Measurements from ENCODE around the gene PHLDA3.
"Not testable (repeated sequence)": the region's sequence is repeated elsewhere in the genome, so short reads cannot be mapped to it uniquely, and the experiment has no call there.

Gene PHLDA3

DNA sequence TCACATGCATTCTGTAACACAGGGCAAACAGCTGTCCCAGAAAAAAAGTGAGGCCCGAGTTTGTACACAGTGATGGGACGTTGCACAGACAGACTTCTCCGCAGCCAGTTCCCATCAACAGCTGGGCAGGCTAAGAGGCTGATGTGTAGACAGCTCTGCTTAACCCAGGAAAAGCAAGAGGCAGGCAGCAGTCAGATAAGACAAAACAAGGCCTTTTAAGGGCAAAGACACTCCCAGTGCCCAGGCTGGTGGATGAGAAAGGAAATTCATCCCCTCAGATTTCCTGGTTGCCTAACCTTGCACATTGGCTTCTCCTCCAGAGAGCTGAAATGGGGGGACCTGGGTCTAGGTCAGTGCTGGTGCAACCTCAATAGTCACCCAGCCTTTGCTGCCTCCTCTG, 17.2 kb upstream of the PHLDA3 start:
- no peak for DNase-seq (ENCODE audit: low read depth in 3 of 3)

- no peak for DNase-seq (ENCODE audit: low read depth in 3 of 3)
Observed at GRCh38 chr1:201485184-201485774, 16.3 kb upstream of the PHLDA3 start.

DNA sequence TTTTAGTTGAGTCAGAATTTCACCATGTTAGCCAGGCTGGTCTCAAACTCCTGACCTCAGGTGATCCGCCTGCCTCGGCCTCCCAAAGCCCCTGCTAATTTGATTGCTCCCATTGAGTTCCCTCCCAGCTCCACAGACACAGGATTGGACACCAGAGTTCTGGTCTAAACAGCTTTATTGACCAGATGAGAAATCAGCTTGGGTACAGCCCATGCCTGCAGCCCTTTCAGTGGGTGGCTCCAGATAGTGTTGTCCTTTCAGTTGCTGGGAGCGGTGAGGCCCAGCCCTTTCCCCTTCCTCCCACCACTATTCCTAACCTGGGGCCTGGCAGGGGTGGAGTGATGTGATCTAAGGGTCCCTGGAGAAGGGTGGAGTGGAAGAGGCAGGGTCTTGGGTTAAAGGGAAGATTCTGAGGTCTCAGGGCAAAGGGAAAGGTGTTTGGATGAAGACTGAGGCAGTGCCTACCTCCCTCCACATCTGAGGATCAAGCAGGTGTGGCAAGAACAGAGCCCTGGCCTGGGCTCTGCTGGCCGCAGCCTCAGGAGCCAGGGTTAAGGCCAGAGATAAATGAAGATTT, 14.5 kb upstream of the PHLDA3 start:
- DNase-seq (ENCODE audit: low read depth in 3 of 3), result no peak

GRCh38 chr1:201482755-201483154, 13.8 kb upstream of the PHLDA3 start:
- no peak for DNase-seq (ENCODE audit: low read depth in 3 of 3)

DNA sequence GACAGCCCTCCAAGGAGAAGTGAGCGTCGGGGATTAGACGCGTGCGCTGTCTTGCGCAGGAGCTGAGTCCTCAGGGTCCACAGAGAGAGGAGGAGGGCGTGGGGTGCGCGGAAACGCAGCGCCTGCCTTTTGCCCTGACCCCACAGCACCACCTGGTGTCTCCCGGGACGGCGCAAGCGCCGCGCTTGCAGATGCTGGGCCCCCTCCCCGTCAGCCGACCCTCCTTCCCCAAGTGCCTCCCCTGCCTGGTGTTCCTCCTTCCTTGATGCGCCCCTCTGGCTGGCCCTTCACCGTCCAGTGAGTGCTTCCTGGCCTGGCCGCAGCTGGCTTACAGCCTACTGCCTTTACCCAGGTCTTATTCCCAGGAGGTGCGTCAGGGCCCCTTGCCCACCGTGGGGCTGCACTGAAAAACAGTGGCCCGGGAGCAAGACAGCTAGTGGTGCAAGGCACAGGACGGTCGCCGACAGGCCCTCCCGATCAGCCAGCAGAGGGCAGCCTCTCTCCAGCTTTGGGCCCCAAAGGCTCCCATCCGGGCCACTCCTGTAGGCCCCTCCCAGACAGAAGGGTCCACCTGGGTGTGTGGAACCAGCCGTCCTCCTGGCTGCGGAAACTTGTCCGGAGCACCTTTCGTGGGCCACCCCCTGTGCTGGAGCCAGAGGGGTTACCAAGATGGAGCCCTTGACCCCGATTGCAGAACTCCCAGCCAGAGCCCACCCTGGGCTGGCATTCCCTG, 12.9 kb upstream of the PHLDA3 start:
- DNase-seq (ENCODE audit: low read depth in 3 of 3), result peak; percentile 63 to 70 (median 68)

DNA sequence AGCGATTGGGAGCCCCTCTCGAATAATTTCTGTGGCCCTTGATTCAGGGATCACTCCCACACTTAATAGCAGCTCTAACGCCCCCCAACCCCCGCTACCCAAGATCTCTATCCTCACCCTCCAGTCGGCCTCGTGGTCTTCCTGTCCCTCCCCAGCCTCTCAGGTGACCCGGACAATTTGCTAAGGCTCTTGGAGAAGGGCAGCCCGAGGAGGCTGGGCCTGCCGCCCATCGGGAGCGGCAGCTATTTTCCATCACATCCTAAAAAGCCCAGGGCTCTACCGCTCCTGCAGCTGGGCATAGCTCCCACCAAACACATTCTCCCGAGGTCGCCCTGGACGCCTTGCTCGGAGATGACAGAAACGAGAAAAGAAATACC, 12.0 kb upstream of the PHLDA3 start:
- DNase-seq (ENCODE audit: low read depth in 3 of 3), result no peak

DNA sequence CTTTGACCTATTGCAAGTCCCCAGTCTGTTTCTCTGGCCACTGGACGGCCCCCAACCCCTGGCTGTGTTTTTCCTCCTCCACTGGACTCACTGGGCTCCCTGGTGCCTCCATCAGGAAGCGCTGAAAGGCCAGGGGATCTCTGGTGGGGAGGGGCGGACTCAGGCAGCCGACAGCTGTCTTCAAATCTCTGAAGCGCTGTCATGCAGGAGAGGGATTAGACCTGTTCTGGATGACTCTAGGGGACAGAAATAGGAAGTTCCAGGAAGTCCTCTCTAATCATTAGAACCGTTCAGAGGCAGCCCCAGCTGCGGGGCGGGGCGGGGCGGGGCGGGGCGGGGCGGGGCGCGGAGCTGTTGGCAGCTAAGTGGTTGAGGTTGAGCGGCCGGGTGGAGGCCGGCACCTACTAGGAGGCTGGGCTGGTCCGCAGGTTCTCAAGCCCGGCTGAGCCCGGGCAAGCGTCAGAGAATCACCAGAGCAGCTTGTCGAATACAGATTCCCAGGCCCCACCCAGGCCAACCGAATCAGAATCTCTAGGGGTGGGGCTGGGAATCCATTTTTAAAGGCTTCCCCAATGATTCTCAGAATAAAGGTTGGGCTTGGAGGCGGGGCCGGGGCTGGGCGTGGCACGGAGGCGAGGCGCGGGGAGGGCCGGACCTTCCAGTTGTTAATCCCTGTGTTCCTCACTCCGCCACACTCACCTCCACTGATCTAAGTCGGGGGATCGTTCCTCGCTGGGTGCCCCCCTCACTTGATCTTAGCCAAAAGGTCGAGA, 11.4 kb upstream of the PHLDA3 start:
- DNase-seq (ENCODE audit: low read depth in 3 of 3), result peak; percentile 5 to 36 (median 13)

GRCh38 chr1:201479201-201479730, 10.3 kb upstream of the PHLDA3 start:
- no peak for DNase-seq (ENCODE audit: low read depth in 3 of 3)

- not testable (repeated sequence) for DNase-seq (ENCODE audit: low read depth in 3 of 3)
Observed at GRCh38 chr1:201478666-201479065, 9.7 kb upstream of the PHLDA3 start.

GRCh38 chr1:201476670-201477344, 7.8 kb upstream of the PHLDA3 start:
- no peak for DNase-seq (ENCODE audit: low read depth in 3 of 3)

GRCh38 chr1:201475915-201476669, 7.1 kb upstream of the PHLDA3 start:
- no peak for DNase-seq (ENCODE audit: low read depth in 3 of 3)

DNA sequence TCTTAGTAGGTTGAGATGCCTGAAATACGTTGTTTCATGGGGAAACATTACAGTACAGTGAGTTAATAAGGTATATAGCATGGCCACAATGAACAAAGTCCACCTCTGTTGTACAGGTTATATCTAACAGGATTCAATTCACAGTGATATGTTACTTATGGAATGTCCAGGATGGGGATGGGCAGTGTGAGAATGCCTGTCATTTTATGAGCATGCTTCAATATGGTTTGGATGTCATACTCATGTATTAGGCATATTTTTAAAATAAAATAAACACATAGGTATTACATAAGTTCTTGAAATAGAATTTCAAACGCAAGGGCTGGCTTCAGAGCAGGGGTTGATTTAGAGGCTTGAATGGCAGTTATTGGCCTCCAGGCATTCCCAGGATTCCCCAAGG, 6.1 kb upstream of the PHLDA3 start:
- no peak for DNase-seq (ENCODE audit: low read depth in 3 of 3)

DNA sequence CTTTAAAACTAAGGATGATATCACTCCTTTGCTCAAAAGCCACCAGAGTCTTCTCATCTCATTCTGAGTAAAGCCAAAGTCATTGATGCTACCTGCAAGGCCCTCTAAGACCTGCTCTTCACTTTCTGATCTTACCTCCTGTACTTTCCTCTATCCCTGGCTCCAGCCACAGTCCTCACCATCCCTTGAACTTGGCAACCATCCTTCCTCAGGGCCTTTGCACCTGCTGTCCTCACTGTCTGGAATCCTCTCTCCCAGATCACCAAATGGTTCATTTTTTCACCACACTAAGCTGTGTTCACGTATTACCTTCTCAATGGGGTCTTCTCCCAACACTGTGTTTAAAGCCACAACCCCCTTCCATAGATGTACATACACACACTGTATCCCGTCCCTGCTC, 4.3 kb upstream of the PHLDA3 start:
- DNase-seq (ENCODE audit: low read depth in 3 of 3), result no peak

DNA sequence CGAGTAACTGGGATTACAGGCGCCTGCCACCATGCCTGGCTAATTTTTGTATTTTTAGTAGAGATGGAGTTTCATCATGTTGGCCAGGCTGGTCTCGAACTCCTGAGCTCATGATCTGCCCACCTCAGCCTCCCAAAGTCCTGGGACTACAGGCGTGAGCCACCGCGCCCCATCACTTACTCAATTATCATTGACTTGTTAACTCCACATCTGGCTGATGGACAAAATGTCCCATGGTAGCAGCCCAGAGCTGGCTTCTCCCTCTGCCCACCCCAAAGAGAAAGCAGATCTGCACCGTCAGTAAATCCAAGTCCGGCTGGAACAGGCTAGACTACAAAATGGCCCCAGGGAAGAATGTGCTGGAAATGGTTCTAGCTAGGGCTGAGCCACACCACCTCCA, 3.3 kb upstream of the PHLDA3 start:
- DNase-seq (ENCODE audit: low read depth in 3 of 3), result not testable (repeated sequence)

- DNase-seq (ENCODE audit: low read depth in 3 of 3), result no peak
Observed at GRCh38 chr1:201471772-201472171, 2.8 kb upstream of the PHLDA3 start.

- no peak for DNase-seq (ENCODE audit: low read depth in 3 of 3)
Observed at GRCh38 chr1:201470581-201470980, 1.6 kb upstream of the PHLDA3 start.

DNA sequence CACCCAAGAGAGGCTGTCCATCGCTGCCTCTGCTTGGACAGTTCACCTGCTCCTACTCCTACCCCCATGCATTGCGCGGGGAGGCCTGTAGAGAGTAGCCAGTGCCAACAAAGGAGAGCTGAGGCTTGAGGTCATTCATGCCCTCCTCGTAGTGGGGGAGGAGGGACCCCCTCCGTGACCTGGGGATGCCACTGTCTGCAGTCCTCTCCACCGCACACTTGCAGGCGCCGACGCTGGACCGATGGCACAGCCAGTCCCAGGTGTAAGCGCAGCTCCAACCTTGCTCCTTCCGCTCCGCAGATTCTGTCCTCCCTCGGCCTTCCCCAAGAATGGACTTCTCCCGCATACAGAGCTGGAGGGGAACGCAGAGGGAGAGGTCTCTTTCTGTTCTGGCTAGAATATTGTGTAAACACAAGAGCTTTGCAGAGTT, 672 bp upstream of the PHLDA3 start:
- no peak for DNase-seq (ENCODE audit: low read depth in 3 of 3)

GRCh38 chr1:201468501-201468843, 516 bp downstream of the PHLDA3 start:
- no peak for DNase-seq (ENCODE audit: low read depth in 3 of 3)

DNA sequence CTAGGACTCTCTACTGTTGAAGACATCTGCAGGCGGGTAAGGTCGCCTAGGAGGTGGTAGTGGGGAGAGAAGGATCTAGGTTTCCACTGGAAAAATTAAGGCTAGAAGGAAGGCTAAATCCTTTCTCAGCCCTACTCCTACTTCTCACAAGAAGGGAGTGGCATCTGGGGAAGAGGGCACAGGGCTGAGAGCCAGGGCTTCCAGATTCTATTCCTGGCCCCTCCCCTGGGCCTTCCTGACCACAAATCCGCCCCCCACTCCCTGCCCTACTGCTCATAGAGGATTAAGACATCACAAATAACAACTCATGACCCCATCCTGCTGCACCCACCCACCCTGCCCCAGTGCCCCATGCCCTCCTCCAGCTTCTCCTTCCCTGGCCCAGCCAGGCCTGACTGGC, 2.5 kb downstream of the PHLDA3 start:
- no peak for DNase-seq (ENCODE audit: low read depth in 3 of 3)

DNA sequence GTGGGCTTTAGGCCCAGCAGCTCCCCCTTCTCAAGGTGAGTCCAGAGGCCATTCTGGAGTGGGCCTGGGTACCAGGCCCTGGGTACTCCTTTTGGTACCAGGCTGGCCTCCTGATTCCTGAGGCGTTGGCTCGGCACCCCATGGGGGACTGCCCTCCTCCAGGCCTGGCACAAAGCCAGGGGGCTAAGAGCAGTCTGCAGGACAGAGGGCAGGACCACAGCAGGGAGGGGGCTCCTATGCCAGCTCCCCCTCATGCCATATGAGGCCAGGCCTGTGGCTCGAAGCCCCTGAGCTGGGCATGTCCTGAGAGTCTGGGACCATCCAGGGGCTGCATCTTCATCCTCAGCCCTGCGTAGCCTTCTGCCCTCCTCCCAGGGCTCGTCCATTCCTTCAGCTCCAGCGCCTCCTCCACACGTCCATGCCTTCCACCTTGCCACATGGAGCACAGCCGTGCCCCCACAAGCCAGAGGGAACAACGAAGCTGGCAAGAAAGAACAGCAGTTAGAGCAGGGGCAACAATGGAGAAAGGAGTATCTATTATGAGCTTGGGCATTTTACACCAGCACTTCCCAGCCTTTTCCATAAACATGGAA, 3.2 kb downstream of the PHLDA3 start:
- DNase-seq (ENCODE audit: low read depth in 3 of 3), result no peak

DNA sequence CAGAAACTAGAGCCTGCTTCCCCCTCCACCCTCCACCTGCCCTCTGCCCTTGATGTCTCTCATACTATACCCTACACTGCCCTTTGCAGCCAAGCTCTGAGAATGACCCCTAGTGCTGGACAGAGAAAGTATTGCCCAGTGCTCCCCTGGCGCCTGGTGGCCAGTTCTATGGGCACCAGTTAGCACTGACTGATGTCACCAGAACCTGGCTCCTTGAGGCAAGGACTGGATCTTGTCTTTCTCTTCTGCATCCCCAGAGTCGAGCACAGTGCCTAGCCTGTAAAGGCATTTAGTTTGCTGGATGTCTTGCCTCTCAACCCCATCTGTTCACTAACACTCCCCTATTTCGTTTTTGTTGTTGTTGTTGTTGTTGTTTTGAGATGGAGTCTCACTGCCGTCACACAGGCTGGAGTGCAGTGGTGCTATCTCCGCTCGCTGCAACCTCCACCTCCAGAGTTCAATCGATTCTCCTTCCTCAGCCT, 5.9 kb downstream of the PHLDA3 start:
- no peak for DNase-seq (ENCODE audit: low read depth in 3 of 3)

Data from stimulated activated CD4-positive, alpha-beta T cell treated with anti-CD3 and anti-CD28 coated beads, TNF-alpha, amount 100 ng/mL, for 4 hours (primary cell).